Glutamatergic neuron (in vitro differentiated cells): Measurements from ENCODE around the gene ASIC5. TPM values are rescaled to one million over a fixed set of nuclear protein-coding genes. Genes with fewer than 3 reads are reported as not detected.

Experiments used
- DNase-seq: peaks from one replicate; pipeline ENCODE4 v3.0.0; 2022
- H3K27ac Mint-ChIP-seq: one replicate; pipeline ENCODE4 v1.8.0; 2020; ENCODE audit warnings: mild to moderate bottlenecking, mixed read lengths, inconsistent platforms; ENCODE audit not compliant: unreplicated experiment
- H3K27me3 Mint-ChIP-seq: one replicate; pipeline ENCODE4 v1.8.0; 2020; ENCODE audit warnings: mild to moderate bottlenecking, moderate library complexity, mixed read lengths, inconsistent platforms; ENCODE audit not compliant: unreplicated experiment
- H3K36me3 Mint-ChIP-seq: one replicate; pipeline ENCODE4 v1.8.0; 2020; ENCODE audit warnings: mild to moderate bottlenecking, mixed read lengths, inconsistent platforms; ENCODE audit not compliant: unreplicated experiment
- H3K4me1 Mint-ChIP-seq: one replicate; pipeline ENCODE4 v1.8.0; 2020; ENCODE audit warnings: mild to moderate bottlenecking, low read depth, mixed read lengths, inconsistent platforms; ENCODE audit not compliant: unreplicated experiment
- H3K4me3 Mint-ChIP-seq: one replicate; pipeline ENCODE4 v1.8.0; 2020; ENCODE audit warnings: mild to moderate bottlenecking, mixed read lengths, inconsistent platforms; ENCODE audit not compliant: unreplicated experiment
- H3K9me3 Mint-ChIP-seq: one replicate; pipeline ENCODE4 v1.8.0; 2020; ENCODE audit warnings: mild to moderate bottlenecking, moderate library complexity, mixed read lengths, inconsistent platforms; ENCODE audit not compliant: unreplicated experiment
- CTCF ChIP-seq: fragments of 200-600 bp; sonication (generic); IDR thresholded peaks from one replicate; pipeline ENCODE4 v1.5.0; 2021; ENCODE audit not compliant: partially characterized antibody, unreplicated experiment
- total RNA-seq: library from RNA; stranded (reverse); fragmentation: NEBNext Ultra II Directional; extraction: Animal tissue kit (Norgen Biotek cat#: 25700); gene quantifications from one replicate; pipeline ENCODE4 v1.2.1, GENCODE V29; 2021; ENCODE audit not compliant: unreplicated experiment

Gene ASIC5
- total RNA-seq, 1 donor from 2014 or later = not detected

- no peak overlapping the region for H3K27ac Mint-ChIP-seq
- TF ChIP-seq CTCF = no peak
- H3K4me1 Mint-ChIP-seq = no peaks in the 10 kb centered on the region
- no peaks in the 10 kb centered on the region for H3K27me3 Mint-ChIP-seq
- peaks cover 5% of the 10 kb centered on the region for H3K36me3 Mint-ChIP-seq
- peaks cover 2% of the 10 kb centered on the region for H3K9me3 Mint-ChIP-seq
- no peak overlapping the region for H3K4me3 Mint-ChIP-seq
- no peak for DNase-seq
Observed at GRCh38 chr4:155883895-155884294, 17.8 kb upstream of the ASIC5 start.

DNA sequence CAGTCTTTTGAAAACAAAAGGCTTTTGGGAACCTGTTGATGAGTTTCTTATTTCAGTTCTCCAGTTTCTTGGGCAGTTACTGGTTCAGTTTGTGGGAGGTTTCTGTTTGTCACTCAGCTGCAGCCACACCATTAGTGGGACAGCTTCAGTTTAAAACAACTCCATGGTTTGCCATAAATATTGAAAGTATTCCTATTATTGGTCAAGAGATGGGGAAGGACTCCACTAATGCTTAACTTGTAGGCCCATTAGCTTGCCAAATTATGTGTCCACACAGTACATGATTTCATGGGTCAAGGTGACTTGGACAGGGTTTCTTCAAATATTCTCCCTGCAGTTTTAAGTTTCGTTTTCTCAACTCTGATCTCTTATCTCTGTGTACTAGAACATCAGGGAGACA, 15.5 kb upstream of the ASIC5 start:
- no peaks in the 10 kb centered on the region for H3K27me3 Mint-ChIP-seq
- no peak for DNase-seq
- TF ChIP-seq CTCF = no peak
- no peak overlapping the region for H3K4me3 Mint-ChIP-seq
- no peak overlapping the region for H3K27ac Mint-ChIP-seq
- peaks cover 5% of the 10 kb centered on the region for H3K36me3 Mint-ChIP-seq
- no peaks in the 10 kb centered on the region for H3K4me1 Mint-ChIP-seq
- H3K9me3 Mint-ChIP-seq = peaks cover 2% of the 10 kb centered on the region

DNA sequence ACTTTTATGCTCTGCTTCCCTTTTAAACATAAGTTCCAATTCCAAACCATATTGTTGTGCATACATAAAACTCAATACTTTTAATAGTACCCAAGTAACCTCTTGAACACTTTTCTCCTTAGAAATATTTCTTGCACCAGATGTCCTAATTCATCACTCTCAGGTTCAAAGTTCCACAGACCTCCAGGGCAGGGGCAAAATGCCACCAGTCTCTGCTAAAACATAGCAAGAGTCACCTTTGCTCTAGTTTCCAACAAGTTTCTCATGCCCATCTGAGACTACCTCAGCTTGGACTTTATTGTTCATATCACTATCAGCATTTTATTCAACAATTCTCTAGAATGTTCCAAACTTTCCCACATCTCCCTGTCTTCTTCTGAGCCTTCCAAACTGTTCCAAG, 13.7 kb upstream of the ASIC5 start:
- H3K27me3 Mint-ChIP-seq = no peaks in the 10 kb centered on the region
- no peak for TF ChIP-seq CTCF
- no peak overlapping the region for H3K4me3 Mint-ChIP-seq
- H3K9me3 Mint-ChIP-seq = peaks cover 2% of the 10 kb centered on the region
- H3K4me1 Mint-ChIP-seq = no peaks in the 10 kb centered on the region
- no peak overlapping the region for H3K27ac Mint-ChIP-seq
- H3K36me3 Mint-ChIP-seq = peaks cover 5% of the 10 kb centered on the region
- DNase-seq = no peak

GRCh38 chr4:155878611-155879010, 12.5 kb upstream of the ASIC5 start:
- Mint-ChIP-seq H3K4me3 (no peak overlapping the region), H3K4me1 (no peaks in the 10 kb centered on the region)

GRCh38 chr4:155877971-155878370, 11.9 kb upstream of the ASIC5 start:
- Mint-ChIP-seq H3K27ac (no peak overlapping the region), H3K27me3 (no peaks in the 10 kb centered on the region), H3K4me1 (no peaks in the 10 kb centered on the region), H3K36me3 (no peaks in the 10 kb centered on the region), H3K4me3 (no peak overlapping the region), H3K9me3 (peaks cover 2% of the 10 kb centered on the region)
- no peak for TF ChIP-seq CTCF
- no peak for DNase-seq

More at GRCh38 chr4:155878611-155879010, 12.5 kb upstream of the ASIC5 start:
- Mint-ChIP-seq H3K27me3 (no peaks in the 10 kb centered on the region), H3K27ac (no peak overlapping the region), H3K9me3 (peaks cover 2% of the 10 kb centered on the region), H3K36me3 (no peaks in the 10 kb centered on the region)
- TF ChIP-seq CTCF = no peak
- no peak for DNase-seq
